SK-N-MC (cell line): ENCODE results near the gene CDHR5.

Experiments used
- DNase-seq: peaks from one replicate; pipeline ENCODE4 v3.0.0-alpha.2; 2011; ENCODE audit warnings: low read depth, low spot score
- H3K27ac ChIP-seq: fragments of 200-600 bp; sonication (generic); 2 replicates; pipeline ENCODE4 v1.5.1; 2016; ENCODE audit warnings: mixed run types
- H3K36me3 ChIP-seq: fragments of 200-600 bp; sonication (generic); 2 replicates; pipeline ENCODE4 v1.6.1; 2017; ENCODE audit warnings: antibody characterized with exemption, low read length, mixed read lengths; ENCODE audit not compliant: insufficient read depth
- H3K4me3 ChIP-seq: fragments of 200-600 bp; sonication (generic); 2 replicates; pipeline ENCODE4 v1.5.1; 2016
- H3K9ac ChIP-seq: fragments of 200-600 bp; sonication (generic); 2 replicates; pipeline ENCODE4 v1.8.0; 2017; ENCODE audit warnings: mixed run types, mixed read lengths; ENCODE audit not compliant: insufficient read length
- H3K9me3 ChIP-seq: fragments of 200-600 bp; sonication (generic); 2 replicates; pipeline ENCODE4 v1.6.1; 2017; ENCODE audit warnings: low read depth, mild to moderate bottlenecking, antibody characterized with exemption, low read length, moderate library complexity, mixed read lengths
- EZH2 ChIP-seq: fragments of 200-600 bp; sonication (generic); IDR thresholded peaks from one replicate; pipeline ENCODE4 v1.6.1; 2017; ENCODE audit warnings: antibody characterized with exemption
- FOXP2 ChIP-seq: optimal IDR thresholded peaks from 2 replicates; pipeline ENCODE3; 2011; ENCODE audit warnings: mild to moderate bottlenecking, moderate library complexity; ENCODE audit not compliant: insufficient read depth; ENCODE audit errors: extremely low read length, control extremely low read depth
- POLR2AphosphoS5 ChIP-seq: IDR thresholded peaks from 2 replicates; pipeline ENCODE4 v1.6.1; 2012; ENCODE audit warnings: mild to moderate bottlenecking, low read depth, low read length, borderline replicate concordance

CDHR5 gene

DNA sequence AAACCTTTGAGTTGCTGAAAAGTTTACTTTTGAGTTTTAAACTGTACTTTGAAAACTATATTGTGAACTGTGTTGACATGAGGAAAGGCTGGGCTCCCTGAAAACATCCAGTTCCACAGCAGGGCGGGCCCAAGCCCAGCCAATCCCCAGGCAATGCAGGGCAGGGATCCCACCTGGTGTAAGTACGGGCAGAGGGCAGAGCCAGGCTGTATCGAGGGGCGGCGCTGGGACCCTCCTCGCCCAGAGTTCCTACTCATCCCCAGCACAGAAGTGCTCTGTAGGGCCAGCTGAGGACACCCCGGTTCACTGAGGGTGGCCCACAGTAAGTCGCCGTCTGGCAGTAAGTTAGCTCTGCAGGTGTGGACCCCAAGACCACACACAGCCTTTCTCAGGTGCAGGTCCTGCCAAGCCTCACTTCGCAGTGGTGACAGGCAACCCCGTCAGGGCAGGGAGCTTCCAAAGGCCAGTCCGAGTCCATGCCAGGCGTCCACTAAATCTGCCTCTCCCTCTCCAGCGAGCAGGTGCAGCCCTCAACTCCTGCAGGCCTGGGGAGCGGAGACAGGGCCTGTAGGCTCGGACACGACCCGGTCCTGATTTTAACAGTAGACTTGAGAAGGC lies 57.6 kb downstream of the CDHR5 start:
- Histone ChIP-seq H3K4me3 (peak overlapping the region; percentile 80), H3K36me3 (no peaks in the 10 kb centered on the region), H3K9ac (no peak overlapping the region), H3K9me3 (no peaks in the 10 kb centered on the region), H3K27ac (no peak overlapping the region)
- TF ChIP-seq POLR2AphosphoS5 (no peak), EZH2 (no peak), FOXP2 (no peak)
- DNase-seq: no peak
